Stimulated activated CD8-positive, alpha-beta memory T cell treated with anti-CD3 and anti-CD28 coated beads, Interleukin-15, amount 100 ng/mL, for 1 hour (primary cell): ENCODE results near the gene FCN2.

Experiments
- DNase-seq: peaks from one replicate; pipeline ENCODE4 v3.0.0-alpha.2; 2020; ENCODE audit warnings: low read depth

Gene FCN2

DNA sequence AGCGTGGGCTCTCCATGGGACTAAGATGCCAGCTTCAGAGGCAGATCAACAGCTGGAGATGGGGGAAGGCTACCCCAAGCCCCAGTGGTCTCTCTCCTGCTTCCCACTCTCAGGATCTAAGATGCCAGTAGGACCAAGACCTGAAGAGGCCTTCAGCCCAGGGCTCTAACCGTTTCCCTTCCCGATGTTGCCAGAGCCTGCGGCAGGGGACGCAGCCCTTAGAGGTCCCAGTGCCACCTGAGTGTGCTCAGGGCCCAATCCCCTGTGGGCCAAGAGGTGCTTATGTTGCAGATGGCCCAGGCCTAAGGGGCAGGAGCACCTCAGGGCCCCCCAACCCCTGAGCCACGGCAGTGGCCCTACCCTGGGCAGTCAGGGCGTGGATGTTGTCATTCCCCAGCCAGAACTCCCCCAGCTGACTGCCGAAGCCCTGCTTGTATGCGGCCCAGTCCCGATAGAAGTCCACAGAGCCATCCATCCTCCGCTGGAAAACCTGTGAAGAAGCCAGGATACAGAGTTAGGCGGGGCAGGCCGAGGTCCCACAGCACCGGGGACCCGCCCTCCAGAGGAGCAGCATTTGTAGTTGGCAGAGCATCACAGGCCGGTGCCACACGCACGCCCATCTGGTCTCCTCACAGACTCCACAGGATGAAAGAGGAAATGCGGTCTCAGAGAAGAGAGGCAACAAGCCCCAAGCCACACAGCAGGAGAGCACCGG lies 31.7 kb downstream of the FCN2 start:
- no peak for DNase-seq

DNA sequence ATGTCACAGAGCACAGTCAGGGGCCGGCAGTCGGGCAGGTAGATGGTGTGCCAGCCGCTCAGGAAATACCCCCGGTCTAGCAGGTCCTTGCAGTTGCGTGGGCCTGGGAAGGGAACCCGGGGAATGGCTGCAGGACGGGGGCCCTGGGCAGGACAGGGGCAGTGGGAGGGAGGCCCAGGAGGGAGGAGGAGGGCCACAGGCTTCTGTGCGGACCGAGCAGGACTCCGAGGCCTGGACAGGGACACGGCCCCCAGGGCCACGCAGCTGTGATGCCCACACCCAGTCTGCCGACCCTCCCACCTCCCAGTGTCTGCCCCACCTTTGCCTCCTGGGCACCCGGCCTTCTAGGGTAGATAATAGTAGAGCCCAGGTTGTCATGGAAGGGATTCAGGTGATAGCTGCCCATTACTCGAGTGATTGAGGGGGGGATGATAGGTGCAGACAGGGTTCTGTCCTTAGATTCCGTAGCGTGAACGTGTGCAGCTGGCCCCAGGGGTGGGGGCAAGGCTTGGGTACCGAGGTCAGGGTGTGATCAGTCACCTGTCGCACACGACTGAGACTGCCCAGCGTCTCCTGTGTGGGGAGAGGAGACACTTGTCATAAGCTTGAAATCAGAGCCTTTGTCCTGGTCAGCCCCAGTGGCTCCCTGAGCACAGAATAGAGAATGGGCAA lies 32.6 kb downstream of the FCN2 start:
- DNase-seq: no peak

- no peak for DNase-seq
These were observed 33.3 kb downstream of the FCN2 start for GRCh38 chr9:134913713-134914500.

DNA sequence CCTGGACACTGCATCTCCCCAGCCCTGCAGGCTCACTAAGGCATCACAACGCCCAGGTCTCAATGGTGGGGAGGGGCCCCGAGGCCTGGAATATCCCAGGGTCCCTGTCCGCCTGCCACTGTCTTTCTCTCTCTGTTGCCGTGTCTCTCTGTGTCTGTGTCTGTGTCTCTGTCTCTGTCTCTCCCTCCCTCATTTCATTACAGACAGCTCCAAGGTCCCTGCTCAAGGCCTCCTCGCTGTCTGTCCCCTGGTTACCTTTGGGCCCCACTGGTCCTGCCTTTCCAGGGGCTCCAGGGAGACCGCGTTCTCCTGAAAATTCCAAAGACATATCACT lies 33.9 kb downstream of the FCN2 start:
- DNase-seq: no peak

DNA sequence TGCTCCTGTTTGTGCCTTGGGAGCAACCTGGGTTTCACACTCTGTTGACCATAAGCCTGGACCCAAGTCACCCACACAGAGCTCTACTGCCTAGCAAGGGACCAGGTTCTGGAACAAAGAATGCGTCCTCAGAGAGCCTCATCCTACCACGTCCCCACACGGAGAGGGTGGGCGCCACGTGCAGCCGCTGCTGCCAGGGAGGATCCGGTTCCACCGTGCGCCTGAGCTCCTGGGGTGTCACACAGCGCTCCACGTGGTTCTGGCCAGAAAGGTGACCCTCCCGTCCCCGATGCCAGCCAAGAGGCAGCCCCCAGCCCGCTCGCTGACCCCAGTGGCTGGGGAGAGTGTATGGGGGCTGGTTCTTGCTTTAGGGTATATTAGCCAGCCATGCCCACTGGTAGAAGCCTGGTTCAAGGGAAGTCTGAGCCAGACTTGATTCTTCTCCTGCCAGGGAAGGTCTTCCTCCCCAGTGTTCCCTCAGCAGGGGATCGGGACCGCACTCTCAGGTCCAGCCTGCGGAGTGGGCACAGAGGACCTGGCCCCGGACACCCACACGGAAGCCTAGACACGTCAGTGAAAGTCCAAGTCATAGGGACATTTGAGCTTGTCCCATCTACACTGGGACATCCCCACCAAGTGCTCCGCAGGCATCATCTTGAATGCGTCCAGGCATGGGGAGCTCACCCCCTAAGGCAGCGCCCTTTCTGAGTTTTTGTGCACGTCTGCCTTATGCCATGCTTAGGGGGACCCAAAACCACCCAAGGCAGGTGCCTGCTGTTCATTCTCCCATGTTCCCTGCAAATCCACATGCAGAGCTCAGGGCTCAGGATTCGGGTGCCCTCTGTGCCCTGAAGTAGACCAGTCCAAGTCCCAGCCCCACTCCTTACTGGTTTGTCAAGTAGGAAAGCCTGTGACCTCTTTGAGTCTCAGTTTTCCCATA lies 34.7 kb downstream of the FCN2 start:
- no peak for DNase-seq

DNA sequence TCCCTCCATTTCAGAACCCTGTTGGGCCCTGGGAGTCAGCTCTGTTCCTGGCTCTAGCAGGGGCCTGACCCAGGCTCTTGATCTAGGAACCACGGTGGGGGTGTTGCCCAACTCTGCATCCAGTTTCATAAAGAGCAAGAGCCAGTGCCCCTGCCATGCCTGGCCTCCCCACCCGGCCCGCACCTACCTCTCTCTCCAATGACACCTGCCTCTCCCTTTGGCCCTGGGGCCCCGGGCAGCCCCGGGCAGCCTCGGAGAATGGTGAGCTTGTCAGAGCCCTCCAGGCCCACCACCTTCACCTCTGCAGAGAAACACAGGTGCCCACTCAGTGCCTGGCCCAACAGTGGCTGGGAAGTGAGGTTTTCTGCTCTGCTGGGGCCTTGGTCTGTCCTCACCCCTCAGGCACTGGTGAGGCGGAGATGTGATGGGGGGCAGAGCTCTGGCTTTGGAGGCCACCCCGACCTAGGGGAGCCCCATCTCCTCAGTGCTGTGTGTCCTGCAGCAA lies 35.6 kb downstream of the FCN2 start:
- DNase-seq: no peak

GRCh38 chr9:134917431-134918373 lies 37.1 kb downstream of the FCN2 start, which contains the start of gene FCN1:
Gene FCN1, minus strand, starts transcription at chr9:134917912. Its CDS starts 41 bp downstream, at chr9:134917871.
- no peak for DNase-seq

GRCh38 chr9:134918646-134919045 lies 38.0 kb downstream of the FCN2 start:
- DNase-seq: no peak

DNA sequence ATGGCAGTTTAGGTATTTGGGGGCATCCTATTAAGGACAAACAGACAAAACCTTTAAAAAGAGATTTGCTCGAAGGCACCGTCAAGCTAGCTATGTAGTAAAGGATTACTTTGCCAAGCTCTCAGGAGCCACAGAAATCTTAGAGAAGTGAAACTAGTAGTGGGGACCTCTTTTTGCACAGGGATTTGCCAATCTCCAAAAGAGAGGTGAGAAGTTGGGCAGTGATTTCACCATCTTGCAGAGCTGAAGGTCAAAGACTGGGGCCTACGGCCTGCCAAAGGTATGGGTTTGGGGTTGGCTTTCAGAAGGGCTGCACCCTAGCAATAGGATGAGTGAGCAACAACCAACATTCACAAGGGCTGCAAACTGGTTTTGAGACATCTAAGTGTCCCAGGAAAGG lies 38.7 kb downstream of the FCN2 start:
- DNase-seq: no peak

GRCh38 chr9:134922066-134922931 lies 41.7 kb downstream of the FCN2 start:
- no peak for DNase-seq

DNA sequence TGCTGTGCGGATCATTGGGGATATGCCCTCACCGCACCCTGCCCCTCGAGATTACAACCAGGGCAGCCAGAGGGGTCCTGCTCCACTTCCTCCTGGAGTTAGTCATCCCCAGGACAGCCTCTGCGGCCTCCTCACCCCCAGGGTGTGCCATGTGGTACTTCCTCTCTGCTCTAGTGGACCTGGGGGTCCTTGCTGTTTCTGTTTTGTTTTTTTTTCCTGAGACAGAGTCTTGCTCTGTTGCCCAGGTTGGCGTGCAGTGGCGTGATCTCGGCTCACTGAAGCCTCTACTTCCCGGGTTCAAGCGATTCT lies 42.3 kb downstream of the FCN2 start:
- DNase-seq: no peak

DNA sequence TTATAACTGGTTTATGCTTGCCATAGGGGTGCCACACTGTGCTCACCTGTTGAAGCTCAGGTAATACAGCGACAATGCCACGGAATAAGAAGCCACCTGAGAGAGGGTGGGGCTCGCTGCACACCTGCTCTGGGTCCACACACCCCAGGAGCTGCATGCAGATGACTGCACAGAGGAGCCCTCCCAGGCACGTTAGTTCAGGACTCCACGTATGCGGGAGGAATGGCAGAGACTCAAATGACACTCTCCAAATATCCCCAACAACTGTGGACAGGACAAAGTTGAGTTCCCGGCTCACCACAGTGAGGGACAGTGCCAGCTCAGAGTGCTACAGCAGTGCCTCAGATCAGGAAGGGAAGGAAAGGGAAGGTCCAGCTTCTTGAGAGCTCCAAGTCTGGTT lies 42.9 kb downstream of the FCN2 start:
- no peak for DNase-seq

DNA sequence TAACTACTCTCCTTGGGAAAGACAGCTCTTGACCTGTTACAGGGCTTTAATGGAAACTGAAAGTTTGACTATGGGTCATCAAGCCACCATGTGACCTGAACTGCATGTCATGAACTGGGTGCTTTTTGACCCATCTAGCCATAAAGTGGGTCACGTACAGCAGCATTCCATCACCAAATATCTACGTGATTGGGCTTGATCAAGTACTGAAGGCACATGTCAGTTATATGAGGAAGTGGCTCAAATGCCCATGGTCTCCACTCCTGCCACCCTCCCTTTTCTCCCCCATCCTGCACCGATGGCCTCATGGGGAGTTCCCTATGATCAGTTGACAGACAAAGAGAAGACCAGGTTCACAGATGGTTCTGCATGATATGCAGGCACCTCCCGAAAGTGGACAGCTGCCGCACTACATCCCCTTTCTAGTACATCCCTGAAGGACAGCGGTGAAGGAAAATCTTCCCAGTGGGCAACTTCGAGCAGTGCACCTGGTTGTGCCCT lies 44.5 kb downstream of the FCN2 start:
- DNase-seq: no peak

DNA sequence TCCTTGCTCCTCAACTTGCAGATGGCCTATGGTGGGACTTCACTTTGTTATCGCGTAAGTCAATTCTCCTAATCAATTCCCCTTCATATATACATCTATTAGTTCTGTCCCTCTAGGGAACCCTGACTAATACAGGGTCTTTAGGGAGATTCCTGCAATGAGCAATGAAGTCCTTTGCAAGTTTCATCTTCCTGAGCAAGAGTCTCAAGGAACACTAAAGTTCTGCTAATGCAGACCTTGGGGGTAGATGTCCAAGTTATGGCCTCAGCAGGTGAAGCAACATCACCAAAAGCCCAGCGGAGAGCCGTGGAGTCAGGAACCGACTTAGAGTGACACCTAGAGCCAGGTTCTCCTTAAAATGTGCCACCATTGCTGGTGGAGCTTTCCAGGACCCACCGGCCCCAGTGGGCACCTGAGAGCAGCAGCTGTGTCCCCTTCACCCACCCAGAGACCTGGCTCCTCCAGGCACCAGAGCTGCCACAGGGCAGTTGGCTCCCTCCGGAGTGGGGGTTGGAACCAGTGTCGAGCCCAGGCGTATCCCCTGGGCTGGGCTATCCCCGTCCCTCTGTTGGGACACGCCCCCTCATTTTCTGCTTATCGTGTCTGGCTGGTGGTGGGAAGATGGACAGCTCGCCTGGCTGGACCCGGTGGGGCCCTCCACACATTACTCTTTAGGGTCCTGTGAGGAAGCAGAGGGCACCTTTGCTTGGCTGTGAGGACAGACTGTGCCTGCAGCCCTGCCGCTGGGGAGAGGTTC lies 48.0 kb downstream of the FCN2 start:
- no peak for DNase-seq

- no peak for DNase-seq
These were observed 48.9 kb downstream of the FCN2 start for GRCh38 chr9:134929193-134930158.

- no peak for DNase-seq
These were observed 49.8 kb downstream of the FCN2 start for GRCh38 chr9:134930398-134930797.

- no peak for DNase-seq
These were observed 51.6 kb downstream of the FCN2 start for GRCh38 chr9:134932171-134932570.

- no peak for DNase-seq
These were observed 52.0 kb downstream of the FCN2 start for GRCh38 chr9:134932606-134933005.
